ENCODE results near the gene KIAA1217.

KIAA1217 gene

DNA sequence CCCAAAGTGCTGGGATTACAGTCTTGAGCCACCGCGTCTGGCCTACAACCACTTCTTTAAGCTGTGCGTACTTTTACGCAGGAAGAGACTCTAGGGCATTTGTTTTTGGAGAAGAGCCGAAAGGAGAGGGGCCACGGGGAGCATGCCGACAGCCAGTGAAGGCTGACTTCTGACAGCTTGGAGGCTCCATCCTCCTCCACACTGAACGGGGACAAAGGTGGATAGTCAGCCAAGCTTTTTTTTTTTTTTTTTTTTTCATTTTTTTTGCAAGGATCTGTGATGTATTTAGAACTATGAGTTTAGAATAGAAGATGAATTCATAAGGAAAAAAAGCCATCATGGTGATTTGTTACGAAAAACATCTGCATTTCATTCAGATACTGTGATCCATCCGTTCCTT lies 293.1 kb downstream of the KIAA1217 start:
- DNase-seq (ENCODE audit: low read depth) = no peak

DNA sequence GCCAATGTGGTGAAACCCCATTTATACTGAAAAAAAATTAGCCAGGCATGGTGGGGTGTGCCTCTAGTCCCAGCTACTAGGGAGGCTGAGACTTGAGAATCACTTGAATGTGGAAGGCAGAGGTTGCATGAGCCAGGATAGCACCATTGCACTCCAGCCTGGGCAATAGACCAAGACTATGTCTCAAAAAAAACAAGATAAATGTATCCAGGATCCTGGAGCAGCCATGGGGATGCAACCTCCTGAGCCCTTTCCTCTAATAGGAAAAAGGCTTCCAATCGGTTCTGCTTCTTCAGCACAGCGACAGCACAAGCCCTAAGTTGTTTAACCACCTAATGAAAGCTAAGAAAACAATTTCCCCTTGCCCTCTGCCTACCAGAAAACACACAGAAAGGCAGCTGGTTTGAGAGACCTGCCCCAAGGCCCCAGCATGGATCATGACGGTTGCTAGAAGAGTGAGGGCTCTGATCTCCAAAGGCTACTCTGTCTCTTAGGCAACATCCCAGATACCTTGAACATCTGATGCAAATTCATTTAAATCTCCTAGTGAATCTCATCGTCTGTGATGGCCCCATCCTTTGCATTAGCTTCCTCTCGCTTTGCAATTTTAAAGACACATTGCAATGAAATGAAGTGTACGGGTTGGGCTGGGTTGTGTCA lies 294.0 kb downstream of the KIAA1217 start:
- no peak for DNase-seq (ENCODE audit: low read depth)

DNA sequence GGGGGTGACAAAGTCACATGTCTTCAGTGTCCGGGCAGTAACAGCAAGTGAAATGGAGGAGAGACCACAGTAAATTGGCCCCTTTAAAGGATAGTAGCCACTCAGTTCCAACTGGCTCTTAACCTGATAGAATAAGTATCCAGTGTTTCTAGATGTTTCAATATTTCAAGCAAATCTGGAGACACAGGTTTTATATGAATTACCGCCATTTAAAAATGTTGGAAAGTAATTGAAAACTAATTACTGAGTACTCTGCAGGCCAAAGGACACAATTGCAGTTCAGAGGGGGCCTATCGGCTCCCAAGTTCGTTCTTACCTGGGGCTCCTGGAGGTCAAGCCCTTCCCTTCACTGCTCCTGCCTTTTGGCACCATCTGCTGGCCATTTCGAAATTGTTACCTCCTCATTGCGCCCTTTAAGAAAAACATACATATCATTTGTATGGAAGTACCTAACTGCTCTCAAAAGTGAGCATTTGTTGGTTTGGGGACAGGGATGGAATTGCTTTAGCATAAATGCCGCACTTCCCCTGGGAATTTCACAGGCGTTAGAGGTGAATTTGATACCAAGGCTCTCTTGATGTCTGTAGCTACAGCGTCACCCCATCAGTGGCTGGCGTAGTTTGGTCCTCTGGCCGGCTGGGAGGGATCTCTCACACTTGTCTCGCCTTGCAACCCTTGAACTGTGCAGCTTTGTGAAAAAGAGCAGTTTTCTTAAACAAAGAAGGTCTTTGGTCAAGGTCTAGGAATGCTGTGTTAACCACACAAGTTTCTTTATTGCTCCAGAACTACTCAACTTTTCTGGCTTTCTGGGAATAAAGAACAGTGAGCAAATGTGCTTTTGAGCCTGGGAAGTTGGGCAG lies 294.8 kb downstream of the KIAA1217 start:
- DNase-seq (ENCODE audit: low read depth) = peak; percentile 4

DNA sequence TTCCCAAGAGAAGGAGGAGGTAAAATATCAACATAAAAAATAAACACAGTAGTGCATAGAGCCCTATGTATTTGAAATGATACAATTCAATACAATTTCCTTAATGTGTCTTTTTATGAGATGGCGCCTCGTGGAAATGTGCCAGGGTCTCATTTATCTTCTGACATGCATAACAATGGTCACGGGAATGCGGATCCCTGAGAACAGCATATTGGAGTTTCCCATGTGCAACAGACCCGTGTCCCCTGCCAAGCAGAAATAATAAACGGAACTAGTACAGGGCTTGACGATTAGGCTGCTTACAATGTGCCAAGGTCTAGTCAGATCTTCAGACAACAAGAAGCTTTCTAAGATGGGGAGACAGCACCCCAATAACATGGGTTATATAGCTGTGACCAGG lies 296.8 kb downstream of the KIAA1217 start:
- no peak for DNase-seq (ENCODE audit: low read depth)

DNA sequence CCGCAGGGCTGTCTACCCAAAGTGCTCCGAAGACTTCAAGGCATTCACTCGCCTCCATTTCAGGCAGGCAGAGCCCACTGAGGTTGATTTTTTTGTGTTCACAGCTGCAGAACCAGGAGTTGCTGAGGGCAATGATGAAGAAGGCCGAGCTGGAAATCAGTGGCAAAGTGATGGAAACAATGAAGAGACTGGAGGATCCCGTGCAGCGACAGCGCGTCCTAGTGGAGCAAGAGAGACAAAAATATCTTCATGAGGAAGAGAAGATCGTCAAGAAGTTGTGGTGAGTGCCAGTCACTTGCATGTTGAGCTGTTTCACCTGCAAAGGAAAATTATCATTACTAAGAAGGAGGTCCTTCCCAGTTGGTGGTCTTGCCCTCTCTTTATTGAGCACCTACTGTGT lies 304.2 kb downstream of the KIAA1217 start:
- DNase-seq (ENCODE audit: low read depth) = no peak

DNA sequence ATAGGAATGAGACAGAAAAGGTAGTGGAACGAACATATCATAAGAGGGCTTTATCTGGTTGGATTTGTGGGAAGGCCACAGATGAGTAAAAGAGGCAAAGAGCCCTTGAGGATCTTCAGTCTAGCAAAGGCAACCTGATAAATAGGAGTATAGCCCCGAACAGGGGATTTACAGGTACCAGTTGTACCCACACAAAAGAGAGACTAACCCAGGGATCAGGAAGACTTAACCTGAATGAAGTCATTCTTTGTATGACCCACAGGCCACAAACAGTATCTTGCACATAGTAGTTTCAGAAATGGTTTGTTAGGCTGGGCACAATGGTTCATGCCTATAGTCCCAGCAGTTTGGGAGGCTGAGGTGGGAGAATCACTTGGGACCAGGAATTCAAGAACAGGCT lies 306.5 kb downstream of the KIAA1217 start:
- no peak for DNase-seq (ENCODE audit: low read depth)

DNA sequence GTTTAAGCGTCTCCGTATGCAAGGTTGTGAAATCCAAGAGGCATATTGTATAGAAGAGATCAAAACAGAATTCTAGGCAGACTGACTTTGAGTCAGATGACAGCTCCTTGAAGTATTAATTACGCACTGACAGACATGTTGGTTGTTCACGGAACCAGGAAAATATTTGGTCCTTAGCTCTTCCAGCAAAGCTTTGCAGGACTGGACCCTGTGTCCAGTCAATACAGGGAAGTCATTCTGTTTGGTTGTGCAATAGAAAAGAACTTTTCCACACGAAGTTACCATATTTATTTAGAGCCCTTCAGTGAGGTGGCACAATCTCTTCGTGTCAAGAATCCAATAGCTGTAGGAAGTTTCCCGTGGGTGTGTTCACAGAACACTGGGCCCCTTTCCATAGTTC lies 309.5 kb downstream of the KIAA1217 start:
- DNase-seq (ENCODE audit: low read depth) = no peak

DNA sequence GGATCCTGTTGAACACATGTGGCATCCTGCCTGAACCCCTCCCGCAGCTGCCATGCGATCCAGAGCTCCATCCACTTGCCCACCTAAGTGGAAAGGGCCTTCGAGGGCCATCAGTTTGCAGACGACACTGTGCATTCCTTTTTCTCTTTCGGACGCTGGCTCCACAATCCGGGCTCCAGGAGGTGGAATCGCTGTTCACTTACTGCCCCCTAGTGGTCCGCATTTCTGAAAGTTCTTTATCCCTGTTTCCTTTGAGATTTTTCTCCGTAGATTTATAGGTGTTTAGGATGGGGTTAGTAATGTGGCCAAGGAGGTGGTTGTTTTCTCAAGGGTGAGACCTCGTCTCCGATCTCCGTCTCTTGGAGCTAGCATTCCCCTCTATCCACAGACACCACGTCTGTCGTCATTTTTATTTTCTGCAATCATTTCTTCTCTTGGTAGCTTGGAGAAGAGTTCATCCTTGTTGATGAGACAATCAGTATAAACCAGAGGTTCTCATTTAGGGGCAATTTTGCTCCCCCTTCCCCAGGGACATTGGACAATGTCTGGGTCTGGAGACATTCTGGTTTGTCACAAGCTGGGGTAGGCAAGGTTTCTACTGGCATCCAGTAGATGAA lies 310.2 kb downstream of the KIAA1217 start:
- DNase-seq (ENCODE audit: low read depth) = no peak

DNA sequence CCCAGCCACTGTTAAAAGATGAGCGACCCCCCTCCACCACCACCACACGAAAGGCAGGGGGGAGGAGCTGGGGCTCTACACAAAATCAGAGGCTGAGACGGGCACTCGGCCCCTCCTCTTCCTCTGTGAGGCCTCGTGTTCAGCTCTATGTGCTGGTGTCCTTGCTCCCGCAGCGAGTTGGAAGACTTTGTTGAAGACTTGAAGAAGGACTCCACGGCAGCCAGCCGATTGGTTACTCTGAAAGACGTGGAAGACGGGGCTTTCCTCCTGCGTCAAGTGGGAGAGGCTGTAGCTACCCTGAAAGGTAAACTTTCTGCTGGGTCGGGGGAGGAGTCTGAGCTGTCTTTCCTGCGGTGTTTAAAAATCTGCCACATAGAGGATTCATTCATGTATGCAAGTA lies 311.0 kb downstream of the KIAA1217 start:
- no peak for DNase-seq (ENCODE audit: low read depth)

DNA sequence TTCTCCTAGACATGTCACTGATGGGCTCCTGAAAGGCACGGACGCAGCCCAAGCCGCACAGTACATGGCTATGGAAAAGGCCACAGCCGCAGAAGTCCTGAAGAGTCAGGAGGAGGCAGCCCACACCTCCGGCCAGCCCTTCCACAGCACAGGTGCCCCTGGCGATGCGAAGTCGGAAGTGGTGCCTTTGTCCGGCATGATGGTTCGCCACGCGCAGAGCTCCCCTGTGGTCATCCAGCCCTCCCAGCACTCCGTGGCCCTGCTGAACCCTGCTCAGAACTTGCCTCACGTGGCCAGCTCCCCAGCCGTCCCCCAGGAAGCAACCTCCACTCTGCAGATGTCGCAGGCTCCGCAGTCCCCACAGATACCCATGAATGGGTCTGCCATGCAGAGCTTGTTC lies 315.4 kb downstream of the KIAA1217 start:
- no peak for DNase-seq (ENCODE audit: low read depth)

DNA sequence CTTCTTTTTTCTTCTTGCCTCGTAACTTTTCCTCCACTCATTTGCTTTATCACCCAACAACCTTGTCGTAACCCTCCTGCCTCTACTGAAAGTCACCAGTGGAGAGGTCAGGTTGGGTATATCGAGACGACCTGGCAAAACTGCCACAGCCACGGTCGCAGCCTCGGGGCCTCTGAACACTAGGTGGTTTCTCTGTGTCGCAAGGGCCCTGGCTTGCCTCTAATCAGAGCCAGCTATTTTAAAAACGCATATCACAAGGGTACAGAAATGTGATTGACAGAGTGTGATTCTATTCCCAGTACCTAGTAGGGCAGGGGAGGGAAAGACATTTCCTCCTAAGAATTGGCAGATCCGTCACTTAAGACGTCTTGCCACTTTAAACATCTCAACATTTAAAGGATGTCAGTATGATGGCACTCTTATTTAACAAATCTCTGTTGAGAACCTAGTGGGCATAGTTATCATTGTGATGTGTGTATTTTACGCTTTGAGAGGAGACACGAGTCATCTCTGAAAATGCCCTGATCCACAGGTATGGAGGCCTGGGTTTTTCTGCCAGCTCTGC lies 317.2 kb downstream of the KIAA1217 start:
- no peak for DNase-seq (ENCODE audit: low read depth)

DNA sequence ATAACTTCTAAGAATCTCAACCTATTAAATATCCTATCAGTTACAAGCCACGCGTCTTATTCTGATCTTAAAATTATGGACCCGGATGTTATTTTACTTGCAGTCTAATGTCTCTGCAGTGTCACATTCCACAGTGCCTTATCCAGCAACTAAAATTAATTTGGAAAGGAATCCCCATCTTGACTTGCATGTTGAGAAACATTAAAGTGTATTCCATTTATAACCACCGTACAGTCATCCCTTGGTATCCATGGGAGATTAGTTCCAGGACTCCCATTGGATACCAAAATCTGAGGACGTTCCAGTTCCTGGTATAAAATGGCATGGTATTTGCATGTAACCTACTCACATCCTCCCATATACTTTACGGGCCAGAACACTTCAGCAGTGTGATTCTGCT lies 320.0 kb downstream of the KIAA1217 start:
- no peak for DNase-seq (ENCODE audit: low read depth)

DNA sequence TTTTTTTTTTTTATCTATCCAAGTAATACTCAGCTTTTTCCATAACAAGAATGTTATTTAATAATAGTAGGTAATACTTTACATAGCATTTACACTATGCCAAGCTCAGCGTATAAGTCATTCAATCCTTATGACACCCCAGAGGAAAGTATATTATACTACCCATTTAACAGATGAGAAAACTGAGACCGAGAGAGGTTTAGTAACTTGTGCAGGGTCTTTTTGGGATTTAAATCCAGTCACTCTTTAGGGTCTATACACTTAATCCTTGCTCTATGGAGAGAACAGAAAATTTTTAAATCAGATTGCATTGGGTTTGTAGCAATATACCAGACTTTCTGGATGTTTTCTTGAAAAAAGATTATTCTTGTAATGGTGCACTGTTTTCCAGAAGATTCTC lies 322.5 kb downstream of the KIAA1217 start:
- DNase-seq (ENCODE audit: low read depth) = no peak

DNA sequence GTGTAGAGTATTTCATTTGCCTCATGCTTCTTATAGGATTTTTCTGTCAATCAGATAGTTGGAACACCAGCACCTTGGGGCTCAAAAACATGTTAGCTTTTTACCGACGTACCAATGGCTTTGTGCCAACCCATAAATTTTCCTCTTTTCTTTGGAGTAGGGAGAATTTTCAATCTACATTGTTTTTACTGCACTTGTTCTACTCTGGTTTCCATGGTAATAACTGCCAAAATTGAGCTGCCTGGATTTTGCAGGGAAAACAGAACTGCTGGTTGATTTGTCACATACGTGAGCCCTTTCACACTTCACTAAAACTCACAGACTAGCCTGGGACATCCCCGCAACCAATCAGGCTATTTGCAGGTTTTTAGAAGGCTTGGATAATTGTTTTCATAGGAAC lies 325.0 kb downstream of the KIAA1217 start:
- DNase-seq (ENCODE audit: low read depth) = no peak

DNA sequence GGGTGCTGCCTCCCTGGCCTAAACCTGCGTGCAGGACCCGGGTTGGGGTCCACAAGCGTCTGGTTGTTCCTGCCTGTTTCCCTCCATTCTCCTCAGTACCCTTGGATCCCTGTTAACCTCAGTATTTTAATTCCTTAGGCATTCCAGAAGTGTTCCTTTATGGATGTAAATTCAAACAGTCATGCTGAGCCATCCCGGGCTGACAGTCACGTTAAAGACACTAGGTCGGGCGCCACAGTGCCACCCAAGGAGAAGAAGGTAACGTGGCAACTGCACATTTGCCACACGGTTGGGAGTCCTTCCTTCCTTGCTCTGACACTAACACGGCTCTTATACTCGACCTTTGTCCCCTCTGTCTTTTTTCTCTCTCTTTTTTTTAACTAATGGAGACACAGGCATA lies 327.7 kb downstream of the KIAA1217 start:
- no peak for DNase-seq (ENCODE audit: low read depth)

DNA sequence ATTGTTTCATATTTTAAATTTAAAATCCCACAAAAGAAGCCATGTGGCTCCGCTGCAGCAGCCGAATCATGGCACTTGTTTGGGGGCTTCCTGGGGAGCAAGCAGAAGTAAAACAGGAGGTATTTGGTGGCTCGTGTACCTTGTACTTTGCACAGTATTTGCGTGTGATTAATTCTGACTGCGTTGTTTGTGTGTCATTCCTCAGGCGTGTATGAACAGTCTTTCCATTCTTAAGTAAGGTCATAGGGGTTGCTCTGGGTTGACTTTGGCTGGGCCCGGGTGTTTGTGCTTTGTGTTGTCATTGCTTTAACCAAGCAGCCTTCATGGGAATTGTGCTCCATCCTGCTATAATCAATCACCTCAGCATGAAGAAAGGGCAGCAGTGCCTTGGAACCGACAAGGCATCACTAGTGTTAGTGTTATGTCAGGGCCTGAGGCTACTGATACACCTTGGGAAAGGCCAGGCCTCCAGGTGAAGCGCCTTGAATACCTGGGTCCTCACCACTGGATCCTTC lies 332.4 kb downstream of the KIAA1217 start:
- DNase-seq (ENCODE audit: low read depth) = no peak

DNA sequence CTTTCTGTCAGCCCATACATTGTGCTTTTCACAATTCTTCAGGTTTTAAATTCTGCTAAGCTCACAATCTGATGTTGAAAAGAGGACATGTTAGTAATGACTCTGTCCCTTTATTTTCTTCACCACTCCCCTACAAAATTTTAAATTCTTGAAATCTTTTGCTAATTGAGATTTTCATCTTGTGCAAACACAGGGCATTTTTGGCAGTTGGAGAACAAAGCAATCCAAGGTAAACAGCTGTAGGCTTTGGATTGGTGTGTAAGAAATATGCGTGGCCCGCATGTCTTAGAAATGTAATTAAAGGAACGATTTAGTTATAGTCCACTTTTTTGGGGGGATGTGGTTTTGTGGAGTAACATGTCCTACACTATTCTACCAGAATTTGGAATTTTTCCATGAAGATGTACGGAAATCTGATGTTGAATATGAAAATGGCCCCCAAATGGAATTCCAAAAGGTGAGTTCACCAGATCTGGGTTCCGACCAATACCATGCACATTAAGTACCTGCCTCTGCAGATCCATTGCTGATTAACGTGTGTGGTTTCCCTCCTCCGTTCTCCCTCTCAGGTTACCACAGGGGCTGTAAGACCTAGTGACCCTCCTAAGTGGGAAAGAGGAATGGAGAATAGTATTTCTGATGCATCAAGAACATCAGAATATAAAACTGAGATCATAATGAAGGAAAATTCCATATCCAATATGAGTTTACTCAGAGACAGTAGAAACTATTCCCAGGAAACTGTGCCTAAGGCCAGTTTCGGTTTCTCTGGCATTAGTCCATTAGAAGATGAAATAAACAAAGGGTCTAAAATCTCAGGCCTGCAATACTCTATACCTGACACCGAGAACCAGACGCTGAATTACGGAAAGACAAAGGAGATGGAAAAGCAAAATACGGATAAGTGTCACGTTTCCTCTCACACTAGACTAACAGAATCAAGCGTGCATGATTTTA lies 333.7 kb downstream of the KIAA1217 start:
- no peak for DNase-seq (ENCODE audit: low read depth)

DNA sequence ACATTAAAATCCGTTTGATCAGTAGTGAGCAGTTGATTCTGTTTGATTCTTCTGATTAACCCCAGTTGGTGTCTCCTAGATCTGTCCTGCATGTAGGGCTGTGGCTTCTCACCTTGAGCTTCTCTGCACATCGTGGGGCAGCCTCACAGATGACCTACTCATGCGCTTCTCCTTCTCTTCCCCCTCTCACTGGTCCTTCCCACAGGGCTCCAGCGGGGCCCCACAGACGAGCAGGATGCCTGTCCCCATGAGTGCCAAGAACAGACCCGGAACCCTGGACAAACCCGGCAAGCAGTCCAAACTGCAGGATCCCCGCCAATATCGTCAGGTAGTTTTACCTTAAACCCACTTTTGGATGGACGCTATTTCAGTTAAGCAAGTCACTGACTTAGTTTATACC lies 335.8 kb downstream of the KIAA1217 start:
- no peak for DNase-seq (ENCODE audit: low read depth)

DNA sequence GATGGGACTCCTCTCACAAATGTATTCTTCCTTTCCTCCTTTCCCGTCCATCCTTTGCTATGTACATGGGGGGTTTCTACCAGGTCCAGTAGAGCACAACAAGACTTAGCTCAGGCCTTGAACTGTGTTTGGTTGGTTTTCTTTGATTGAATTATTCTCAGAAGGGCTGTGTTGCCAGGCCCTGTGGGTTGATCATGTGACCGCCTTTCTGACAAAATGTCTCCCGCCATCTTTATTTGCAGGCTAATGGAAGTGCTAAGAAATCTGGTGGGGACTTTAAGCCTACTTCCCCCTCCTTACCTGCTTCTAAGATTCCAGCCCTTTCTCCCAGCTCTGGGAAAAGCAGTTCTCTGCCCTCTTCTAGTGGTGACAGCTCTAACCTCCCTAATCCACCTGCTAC lies 336.6 kb downstream of the KIAA1217 start:
- no peak for DNase-seq (ENCODE audit: low read depth)

DNA sequence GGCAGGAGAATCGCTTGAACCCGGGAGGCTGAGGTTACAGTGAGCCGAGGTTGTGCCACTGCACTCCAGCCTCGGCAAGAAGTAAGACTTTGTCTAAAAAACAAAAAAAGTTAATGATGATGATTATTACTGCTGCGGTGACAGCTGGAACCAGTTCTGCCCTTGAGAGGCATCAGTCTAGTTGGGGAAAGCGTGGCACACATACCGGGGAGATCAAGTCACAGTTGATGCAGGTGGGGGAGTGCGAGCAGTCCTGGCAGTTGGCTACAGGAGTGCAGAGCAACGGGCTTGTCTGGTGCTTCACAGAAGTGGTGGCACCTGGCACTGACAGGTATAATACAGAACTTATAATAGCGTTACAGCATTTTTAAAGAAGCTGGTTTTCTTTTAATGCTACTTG lies 341.7 kb downstream of the KIAA1217 start:
- DNase-seq (ENCODE audit: low read depth) = no peak

DNA sequence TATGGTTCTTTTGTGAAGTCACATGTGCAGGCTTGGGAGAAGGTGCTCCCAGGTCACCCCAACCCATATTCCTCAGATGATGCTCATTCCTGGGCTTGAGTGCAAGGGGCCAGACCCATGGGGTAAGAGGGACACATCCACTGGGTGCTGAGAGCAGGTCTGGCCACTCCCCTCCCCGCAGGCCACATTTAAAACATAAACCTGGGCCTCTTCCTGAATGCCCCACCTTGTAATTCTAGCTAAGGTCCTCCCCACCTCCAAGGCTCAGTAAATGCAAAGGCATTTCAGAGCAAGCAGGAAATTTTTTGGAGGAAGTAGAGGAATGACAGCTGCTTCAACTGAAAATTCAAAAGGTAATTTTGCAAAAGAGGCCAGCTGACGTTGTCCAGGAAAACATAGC lies 342.2 kb downstream of the KIAA1217 start:
- DNase-seq (ENCODE audit: low read depth) = no peak
